ENCODE data around the gene TRAF3IP1. TPM values are rescaled to one million over a fixed set of nuclear protein-coding genes. Genes with fewer than 3 reads are reported as not detected.
A peak's percentile ranks its signal among the peaks of the same experiment; 100 is the strongest.

TRAF3IP1 gene
- total RNA-seq, 4 donors from 2014 or later = 1.1 to 14.1 (median 10.4) TPM

DNA sequence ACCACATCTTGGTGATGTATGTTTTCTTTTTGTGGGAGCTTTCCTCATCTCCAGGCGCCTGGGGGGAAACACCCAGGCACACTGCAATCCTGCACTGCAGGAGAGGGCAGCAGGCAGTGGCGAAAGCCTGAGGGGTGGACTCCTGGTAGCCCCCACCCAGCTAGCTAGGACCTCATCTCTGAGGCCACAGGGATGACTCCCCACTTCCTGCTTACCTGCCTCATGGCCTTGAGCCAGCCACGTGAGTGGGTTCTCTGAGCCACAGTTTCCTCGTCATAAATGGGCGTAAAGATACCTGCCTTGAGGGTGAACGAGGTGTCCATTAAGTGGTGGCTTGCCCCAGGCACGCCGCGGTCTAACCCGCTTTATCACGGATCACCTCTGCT, 19.1 kb downstream of the TRAF3IP1 start:
- H3K4me1 ChIP-seq = peaks cover 0 to 9% (median 0%) of the 10 kb centered on the region in 4 donors

DNA sequence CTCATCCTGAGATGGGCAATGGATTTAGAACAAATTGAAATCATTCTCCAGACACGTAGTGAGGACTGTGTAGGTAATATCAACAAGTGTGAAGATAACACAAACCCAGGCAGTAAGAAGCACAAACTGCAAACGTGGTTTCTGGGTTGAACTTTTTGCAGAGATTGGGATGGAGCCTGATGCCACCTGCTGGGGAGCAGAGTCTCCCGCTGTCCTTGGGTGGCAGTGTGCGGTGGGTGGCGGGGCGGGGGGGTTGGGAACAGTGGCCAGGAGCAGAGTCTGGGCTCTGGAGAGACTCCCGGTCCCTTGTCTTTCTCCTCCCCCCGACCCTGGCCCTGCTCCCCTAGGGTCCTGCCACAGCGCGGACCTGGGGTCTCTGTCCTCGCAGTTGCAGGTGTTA, 19.5 kb downstream of the TRAF3IP1 start:
- no peaks in the 10 kb centered on the region for H3K36me3 ChIP-seq
- H3K9me3 ChIP-seq = no peaks in the 10 kb centered on the region
- in situ Hi-C loops (cut with MboI; ENCODE audit: low pct_ligation_motif_present in 1 of 4, low pct_unique_long_range_greater_than_20kb in 1 of 4, low sequenced_read_pairs in 3 of 4) = no loop called here
- intact Hi-C loops (cut with DNase I; ENCODE audit: low total_unique reads) = no loop called here
- no peak overlapping the region for H3K4me3 ChIP-seq
- peak; percentile 26 for DNase-seq
- no peaks in the 10 kb centered on the region for H3K27me3 ChIP-seq
- TF ChIP-seq POLR2A (IDR thresholded peaks at IDR 0.05) (no peak), EP300 (IDR thresholded peaks at IDR 0.05; ENCODE audit: low read depth) (no peak)
- TF ChIP-seq, protein P1, sequence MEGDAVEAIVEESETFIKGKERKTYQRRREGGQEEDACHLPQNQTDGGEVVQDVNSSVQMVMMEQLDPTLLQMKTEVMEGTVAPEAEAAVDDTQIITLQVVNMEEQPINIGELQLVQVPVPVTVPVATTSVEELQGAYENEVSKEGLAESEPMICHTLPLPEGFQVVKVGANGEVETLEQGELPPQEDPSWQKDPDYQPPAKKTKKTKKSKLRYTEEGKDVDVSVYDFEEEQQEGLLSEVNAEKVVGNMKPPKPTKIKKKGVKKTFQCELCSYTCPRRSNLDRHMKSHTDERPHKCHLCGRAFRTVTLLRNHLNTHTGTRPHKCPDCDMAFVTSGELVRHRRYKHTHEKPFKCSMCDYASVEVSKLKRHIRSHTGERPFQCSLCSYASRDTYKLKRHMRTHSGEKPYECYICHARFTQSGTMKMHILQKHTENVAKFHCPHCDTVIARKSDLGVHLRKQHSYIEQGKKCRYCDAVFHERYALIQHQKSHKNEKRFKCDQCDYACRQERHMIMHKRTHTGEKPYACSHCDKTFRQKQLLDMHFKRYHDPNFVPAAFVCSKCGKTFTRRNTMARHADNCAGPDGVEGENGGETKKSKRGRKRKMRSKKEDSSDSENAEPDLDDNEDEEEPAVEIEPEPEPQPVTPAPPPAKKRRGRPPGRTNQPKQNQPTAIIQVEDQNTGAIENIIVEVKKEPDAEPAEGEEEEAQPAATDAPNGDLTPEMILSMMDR (IDR thresholded peaks at IDR 0.05) = peak; percentile 13 to 48 (median 39)
- WGBS, 2 donors (ENCODE audit: low coverage in 1 of 2) = 40 to 74% methylated on average over 1 to 11 of the region's 11 CpGs
- no peak overlapping the region for H3K27ac ChIP-seq
- H3K4me1 ChIP-seq = peaks cover 0 to 9% (median 0%) of the 10 kb centered on the region in 4 donors

More for the DNA sequence above, 19.1 kb downstream of the TRAF3IP1 start:
- TF ChIP-seq POLR2AphosphoS5 (IDR thresholded peaks at IDR 0.05) (no peak), POLR2A (IDR thresholded peaks at IDR 0.05) (no peak)
- TF ChIP-seq, protein P1 (IDR thresholded peaks at IDR 0.05) = no peak
- Histone ChIP-seq H3K27me3 (no peaks in the 10 kb centered on the region), H3K36me3 (no peaks in the 10 kb centered on the region), H3K27ac (no peak overlapping the region), H3K4me3 (no peak overlapping the region), H3K9me3 (no peaks in the 10 kb centered on the region)
- in situ Hi-C loops (cut with MboI; ENCODE audit: low pct_ligation_motif_present in 1 of 4, low pct_unique_long_range_greater_than_20kb in 1 of 4, low sequenced_read_pairs in 3 of 4) (no loop called here), intact Hi-C loops (cut with DNase I; ENCODE audit: low total_unique reads) (no loop called here)
- DNase-seq = peak; percentile 19
- 73% methylated on average over 11 of the region's 11 CpGs; no CpG with 5 or more reads in 1 of the 2 donors for WGBS, 2 donors (ENCODE audit: low coverage in 1 of 2)

DNA sequence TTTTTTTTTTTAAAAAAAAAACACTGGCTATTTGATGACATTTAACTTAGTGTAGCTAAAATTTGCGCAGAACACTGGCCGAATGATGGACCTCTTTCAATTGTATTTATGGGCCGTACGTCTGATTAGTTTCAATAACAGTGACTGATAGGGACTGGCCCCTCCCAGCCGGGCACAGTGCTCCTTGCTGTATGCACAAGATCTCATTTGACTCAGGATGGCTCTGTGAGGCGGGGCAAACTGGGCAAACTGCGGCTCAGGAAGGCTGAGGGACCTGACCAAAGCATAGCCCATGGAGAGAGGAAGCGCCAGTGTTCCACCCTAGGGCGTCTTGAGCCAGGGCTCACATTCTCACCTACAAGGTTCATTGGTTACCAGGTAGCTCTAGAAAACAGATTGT, 21.2 kb downstream of the TRAF3IP1 start:
- TF ChIP-seq EP300 (IDR thresholded peaks at IDR 0.05; ENCODE audit: low read depth) (no peak), POLR2AphosphoS5 (IDR thresholded peaks at IDR 0.05) (no peak), POLR2A (IDR thresholded peaks at IDR 0.05) (no peak)
- TF ChIP-seq, protein P1 (IDR thresholded peaks at IDR 0.05) = no peak
- Histone ChIP-seq H3K36me3 (no peaks in the 10 kb centered on the region), H3K9me3 (no peaks in the 10 kb centered on the region), H3K27ac (no peak overlapping the region), H3K4me1 (peaks cover 0 to 9% (median 0%) of the 10 kb centered on the region in 4 donors), H3K4me3 (no peak overlapping the region), H3K27me3 (no peaks in the 10 kb centered on the region)
- WGBS, 2 donors (ENCODE audit: low coverage in 1 of 2) = 91% methylated on average over 9 of the region's 9 CpGs; no CpG with 5 or more reads in 1 of the 2 donors
- in situ Hi-C loops (cut with MboI; ENCODE audit: low pct_ligation_motif_present in 1 of 4, low pct_unique_long_range_greater_than_20kb in 1 of 4, low sequenced_read_pairs in 3 of 4) = no loop called here
- no peak for DNase-seq
- intact Hi-C loops (cut with DNase I; ENCODE audit: low total_unique reads) = no loop called here

DNA sequence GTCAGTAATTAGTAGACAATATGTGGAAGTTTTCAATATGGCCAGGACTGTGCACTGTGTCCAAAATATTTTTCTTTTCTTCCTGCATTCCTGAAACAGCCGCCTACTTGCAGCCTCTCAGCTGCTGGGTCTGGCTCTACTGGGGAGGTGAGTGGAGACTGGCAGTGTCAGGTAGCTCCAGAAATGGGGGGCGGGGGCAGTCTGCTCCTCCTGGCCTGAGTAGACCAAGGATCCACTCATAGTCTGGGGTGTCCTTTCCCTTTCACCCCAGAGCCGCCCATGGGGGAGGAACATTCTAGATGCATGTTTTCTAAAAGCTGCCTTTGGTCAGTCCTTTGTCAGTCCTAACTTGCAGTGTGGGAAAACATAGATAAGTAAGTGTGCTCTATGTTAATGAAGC, 23.7 kb downstream of the TRAF3IP1 start:
- peaks cover 0 to 4% (median 0%) of the 10 kb centered on the region in 4 donors for H3K36me3 ChIP-seq
- no peak overlapping the region for H3K27ac ChIP-seq
- peaks cover 0 to 9% (median 0%) of the 10 kb centered on the region in 4 donors for H3K4me1 ChIP-seq
- intact Hi-C loops (cut with DNase I; ENCODE audit: low total_unique reads) = no loop called here
- in situ Hi-C loops (cut with MboI; ENCODE audit: low pct_ligation_motif_present in 1 of 4, low pct_unique_long_range_greater_than_20kb in 1 of 4, low sequenced_read_pairs in 3 of 4) = no loop called here
- DNase-seq = no peak
- no peak overlapping the region for H3K4me3 ChIP-seq
- no peaks in the 10 kb centered on the region for H3K9me3 ChIP-seq
- H3K27me3 ChIP-seq = no peaks in the 10 kb centered on the region
- WGBS, 2 donors (ENCODE audit: low coverage in 1 of 2) = 76 to 95% methylated on average over 2 to 3 of the region's 3 CpGs
- TF ChIP-seq, protein P1 (IDR thresholded peaks at IDR 0.05) = no peak
- TF ChIP-seq POLR2A (IDR thresholded peaks at IDR 0.05) (no peak), EP300 (IDR thresholded peaks at IDR 0.05; ENCODE audit: low read depth) (no peak), POLR2AphosphoS5 (IDR thresholded peaks at IDR 0.05) (no peak)
